GM18861 (cell line): ENCODE results near the gene PUS3.

Experiments
- ATAC-seq: cut with Tn5 transposase; IDR thresholded peaks from one replicate; pipeline ENCODE4 v1.9.1; 2021; ENCODE audit not compliant: unreplicated experiment

Gene PUS3

GRCh38 chr11:125902927-125903710 lies at the start of gene PUS3:
Gene PUS3, minus strand, starts transcription at chr11:125903206. Its CDS starts 6,922 bp downstream, at chr11:125896284.
- ATAC-seq: peak; percentile 96

DNA sequence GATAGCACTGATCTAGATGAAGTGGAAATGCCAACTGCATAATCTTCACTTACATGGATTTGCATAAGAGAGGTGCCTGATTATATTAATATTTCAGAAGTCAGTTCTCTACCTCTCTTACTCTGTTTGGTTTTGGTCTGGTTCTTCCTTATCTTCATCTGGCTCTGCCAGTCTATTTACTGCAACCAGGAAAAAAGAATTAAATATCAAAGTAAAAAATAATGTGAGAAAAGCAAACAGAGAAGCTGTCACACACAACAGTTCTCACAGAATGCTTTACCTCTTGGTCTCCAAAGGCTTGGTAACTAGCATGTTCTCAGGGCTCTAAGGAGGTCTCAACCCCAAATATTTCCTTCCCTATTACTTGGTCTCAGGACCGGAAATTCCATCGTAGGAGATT lies 49.6 kb upstream of the PUS3 start:
- no peak for ATAC-seq

GRCh38 chr11:125951731-125952130 lies 48.7 kb upstream of the PUS3 start:
- no peak for ATAC-seq

GRCh38 chr11:125950696-125951651 lies 48.0 kb upstream of the PUS3 start:
- no peak for ATAC-seq

DNA sequence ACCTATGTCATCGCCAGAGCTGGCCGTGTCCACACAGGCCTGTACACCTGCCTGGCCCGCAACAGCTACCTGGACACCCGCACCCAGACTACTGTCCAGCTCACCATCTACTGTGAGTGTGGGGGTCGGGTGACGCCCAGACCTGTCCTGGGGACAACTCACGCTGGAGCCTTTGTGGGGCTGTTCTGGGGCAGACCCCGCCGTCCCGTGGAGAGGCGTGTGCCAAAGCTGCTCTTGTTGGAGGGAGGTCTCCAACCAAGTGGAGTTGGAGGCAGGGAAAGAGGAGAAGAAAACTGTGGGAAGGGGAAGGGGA lies 47.1 kb upstream of the PUS3 start:
- ATAC-seq: no peak

GRCh38 chr11:125949271-125950177 lies 46.5 kb upstream of the PUS3 start:
- ATAC-seq: no peak

DNA sequence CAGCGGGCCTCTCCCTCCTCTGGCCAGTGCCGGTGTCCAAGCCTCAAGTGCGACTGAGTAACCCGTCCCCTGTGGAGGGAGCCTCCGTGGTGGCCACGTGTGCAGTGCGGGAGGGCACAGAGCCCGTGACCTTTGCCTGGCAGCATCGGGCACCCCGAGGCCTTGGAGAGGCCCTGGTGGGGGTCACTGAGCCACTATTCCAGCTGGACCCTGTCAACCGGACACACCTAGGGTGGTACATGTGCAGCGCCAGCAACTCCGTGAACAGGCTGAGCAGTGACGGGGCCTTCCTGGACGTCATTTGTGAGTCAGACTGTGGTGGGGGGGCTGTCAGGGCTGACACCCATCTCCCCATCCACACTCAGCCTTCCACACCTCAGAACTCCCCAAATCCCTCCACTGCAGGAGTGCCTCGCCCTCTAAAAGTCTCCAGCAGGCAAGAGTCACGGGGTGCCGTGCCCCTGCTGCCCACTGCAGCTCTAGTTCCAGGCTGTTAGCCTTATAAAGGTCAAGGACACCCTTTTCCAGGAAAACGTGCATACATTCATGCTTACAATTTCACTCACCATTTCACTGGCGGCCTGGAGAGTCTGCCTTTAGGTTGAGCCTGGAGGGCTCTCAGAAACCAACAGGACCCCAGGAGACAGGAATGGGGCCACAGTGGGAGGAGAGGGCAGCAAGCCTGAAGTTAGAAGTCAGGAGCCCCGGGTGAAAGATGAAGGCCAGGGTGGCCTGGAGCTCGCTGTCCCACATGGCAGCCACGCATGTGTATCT lies 45.5 kb upstream of the PUS3 start:
- ATAC-seq: no peak

- ATAC-seq: no peak
Measured at GRCh38 chr11:125947419-125948277, 44.6 kb upstream of the PUS3 start.

GRCh38 chr11:125946712-125947418 lies 43.9 kb upstream of the PUS3 start:
- ATAC-seq: no peak

DNA sequence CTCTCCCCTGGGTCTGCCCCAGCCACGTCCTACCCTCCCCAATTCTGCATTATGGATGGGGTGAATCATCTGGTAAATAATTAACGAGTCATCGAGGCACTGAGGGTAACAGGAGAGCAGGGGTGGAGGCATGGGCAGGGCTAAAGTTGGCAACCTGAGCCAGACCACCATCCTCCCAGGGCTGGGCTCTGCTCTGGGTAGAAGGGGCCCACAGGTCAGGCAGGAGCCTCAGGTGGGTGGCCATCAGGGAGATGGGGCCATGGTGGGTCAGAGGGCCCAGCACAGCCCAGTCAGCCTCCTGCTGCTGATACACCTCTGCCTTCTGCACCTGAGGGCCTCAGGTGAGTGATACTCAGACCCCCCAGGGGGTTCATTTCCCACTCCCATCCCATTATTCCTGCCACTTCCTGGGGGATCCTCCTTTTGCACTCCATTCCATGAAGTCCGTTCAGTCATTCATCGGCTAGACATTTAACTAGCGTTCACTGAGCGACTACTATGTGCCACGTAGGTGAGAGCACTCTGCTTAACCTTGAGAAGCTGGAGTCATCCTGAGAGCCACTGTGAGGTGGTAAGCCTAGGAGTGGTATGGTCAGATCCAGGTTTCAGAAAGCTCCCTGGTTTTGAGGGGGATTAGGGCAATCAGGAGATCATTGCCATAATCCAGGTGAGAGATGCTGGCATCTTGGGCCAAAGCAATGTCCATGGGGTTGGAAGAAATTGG lies 43.0 kb upstream of the PUS3 start, which contains the start of gene VSIG10L2:
TSS of gene VSIG10L2 (plus strand) at position 248 of the 724 bp plus-strand sequence. CDS start at position 260, 12 bp downstream.
- no peak for ATAC-seq

DNA sequence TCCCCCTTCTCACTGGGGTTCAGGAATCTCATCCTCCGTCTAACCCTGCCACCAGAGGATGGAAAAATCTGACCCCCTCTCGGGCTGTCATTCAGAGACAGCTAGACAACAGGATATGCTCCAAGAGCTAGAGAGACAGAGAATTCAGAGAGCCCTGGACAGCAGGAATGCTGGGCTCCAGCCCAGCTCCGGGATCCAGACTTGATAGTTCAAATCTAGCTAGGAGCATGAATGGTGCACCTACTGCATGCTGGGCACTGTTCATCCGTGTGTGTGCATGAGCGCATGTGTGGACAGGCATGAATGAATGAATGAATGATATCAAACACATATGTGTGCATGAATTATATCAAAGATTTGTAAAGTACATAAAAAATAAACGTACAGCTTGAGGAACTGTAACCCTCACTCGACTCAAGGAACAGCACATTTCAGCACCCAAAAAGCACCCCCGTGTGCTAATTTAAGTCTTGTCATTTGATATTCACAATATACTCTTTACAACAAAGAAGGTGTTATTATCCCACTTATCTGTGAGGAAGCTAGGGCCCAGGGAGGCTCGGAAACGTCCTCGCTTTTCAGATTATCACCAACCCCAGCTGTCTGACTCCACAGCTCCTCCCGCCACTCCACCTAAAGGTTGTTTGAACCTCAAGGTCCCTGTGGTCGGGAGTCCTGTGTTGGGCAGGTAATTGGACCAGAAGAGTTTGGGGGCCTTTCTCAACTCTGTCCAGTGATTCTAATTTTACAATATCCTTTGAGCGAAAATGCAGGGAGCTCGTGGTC lies 42.2 kb upstream of the PUS3 start:
- no peak for ATAC-seq

- no peak for ATAC-seq
Measured at GRCh38 chr11:125944350-125945010, 41.5 kb upstream of the PUS3 start.

DNA sequence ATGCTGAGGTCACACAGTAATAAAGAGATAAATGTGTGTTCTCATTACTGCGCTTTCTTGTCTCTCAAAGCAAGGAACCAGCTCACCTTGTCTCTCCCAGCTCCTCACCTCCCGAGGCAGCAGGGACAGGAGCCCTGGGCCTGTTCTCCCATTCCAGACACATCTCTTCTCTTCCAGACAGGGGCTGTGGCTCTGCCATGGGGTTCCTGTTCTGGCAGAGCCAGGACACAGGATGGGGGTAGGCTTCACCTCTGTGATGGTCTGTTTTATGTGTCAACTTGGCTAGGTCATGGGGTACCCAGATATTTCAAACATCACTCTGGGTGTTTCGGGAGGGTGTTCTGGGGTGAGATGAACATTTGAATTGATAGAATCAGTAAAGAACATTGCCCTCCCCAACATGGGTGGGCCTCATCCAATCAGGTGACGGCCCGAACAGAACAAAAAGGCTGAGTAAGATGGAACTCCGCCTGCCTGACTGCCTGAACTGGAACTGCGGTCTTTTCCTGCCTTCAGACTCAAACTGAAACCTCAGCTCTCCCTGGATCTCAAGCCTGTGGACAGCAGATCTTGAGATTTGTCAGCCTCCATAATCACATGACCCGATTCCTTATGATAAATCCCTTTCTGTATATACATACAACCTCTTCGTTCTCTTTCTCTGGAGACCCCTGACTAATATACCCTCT lies 40.8 kb upstream of the PUS3 start:
- no peak for ATAC-seq

GRCh38 chr11:125942771-125943428 lies 39.9 kb upstream of the PUS3 start:
- ATAC-seq: no peak
